GM19025 (cell line): ENCODE results near the gene PSAPL1.

Experiments used
- ATAC-seq: cut with Tn5 transposase; IDR thresholded peaks from one replicate; pipeline ENCODE4 v1.9.1; 2021; ENCODE audit warnings: mild to moderate bottlenecking, low read depth, moderate library complexity; ENCODE audit not compliant: unreplicated experiment

PSAPL1 gene

DNA sequence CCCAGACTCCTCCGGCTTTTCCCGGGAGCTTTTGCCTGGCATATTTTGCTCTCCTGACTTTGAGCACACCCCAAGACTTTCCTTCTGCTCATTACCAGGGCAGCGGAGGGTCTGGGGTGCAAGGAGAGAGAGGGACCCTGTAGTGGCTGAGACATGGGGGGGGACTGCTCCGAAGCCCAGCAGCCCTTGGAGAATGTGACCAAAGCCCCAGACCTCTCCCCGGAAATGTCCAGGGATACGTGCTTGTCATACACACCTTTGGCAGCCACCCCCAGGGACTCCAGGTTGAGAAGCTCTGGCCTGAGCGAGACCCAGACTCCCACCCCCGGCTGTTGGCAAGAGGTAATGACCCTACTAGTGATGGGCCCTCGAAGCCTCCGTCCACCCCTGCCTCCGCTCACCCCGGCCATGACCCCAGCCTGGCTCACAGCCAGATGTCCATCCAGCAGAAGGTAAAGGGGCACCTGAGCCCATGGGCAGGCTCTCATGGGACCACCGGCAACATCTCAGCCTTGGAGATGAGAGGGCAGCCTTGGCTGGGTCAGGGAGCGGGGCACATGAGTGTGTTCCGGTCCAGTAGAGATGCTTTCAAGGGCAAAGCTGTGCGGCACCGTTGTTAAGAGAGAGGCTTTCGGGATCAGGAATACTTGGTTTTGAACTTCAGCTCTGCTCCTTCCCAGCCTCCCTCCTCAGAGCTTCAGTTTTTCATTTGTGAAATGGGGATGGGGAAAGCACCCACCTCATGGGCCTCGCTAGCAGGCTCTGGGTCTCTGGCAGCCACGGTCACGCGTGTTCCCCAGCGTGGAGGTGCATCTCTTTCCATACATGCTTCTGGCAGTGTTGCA is 2.0 kb downstream of the PSAPL1 start:
- ATAC-seq: no peak

DNA sequence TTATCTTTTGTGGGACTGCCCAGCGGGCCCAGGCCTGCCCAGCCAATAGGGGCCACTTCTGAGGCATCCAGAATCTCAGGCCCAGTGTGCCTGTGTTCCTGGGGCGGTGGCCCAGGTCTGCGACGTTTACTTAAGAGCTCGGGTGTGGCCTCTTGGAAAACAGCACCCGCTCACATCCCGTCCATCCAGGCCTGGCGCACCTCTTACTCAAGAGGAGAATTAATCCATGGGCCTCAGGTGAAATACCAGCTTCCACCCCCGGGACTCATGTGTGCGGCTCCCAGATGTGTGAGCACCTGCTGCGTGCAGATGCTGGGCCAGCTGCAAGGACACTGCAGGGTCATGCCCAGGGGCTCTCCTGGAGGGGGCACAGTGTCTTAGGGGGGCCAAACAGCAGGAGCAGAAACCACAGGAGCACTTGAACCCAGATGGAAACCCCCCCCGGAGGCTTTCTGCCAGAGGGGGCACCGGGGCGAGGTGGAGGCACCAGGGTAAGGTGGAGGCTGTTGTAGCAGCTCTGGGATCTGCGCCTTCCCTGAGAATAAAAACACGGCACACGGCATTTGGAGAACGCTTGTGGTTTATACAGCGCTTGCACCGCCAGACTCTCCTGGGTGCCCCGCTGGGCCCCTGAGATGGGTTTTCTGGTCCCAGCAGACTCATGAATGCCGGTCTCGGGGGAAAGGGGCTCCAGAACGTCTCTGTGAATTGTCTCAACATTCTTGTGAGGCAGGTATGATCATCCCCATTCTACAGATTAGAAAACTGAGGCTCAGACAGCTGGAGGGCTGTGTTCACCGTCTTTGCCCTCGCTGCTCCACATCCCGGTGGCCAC is 2.8 kb downstream of the PSAPL1 start:
- no peak for ATAC-seq

DNA sequence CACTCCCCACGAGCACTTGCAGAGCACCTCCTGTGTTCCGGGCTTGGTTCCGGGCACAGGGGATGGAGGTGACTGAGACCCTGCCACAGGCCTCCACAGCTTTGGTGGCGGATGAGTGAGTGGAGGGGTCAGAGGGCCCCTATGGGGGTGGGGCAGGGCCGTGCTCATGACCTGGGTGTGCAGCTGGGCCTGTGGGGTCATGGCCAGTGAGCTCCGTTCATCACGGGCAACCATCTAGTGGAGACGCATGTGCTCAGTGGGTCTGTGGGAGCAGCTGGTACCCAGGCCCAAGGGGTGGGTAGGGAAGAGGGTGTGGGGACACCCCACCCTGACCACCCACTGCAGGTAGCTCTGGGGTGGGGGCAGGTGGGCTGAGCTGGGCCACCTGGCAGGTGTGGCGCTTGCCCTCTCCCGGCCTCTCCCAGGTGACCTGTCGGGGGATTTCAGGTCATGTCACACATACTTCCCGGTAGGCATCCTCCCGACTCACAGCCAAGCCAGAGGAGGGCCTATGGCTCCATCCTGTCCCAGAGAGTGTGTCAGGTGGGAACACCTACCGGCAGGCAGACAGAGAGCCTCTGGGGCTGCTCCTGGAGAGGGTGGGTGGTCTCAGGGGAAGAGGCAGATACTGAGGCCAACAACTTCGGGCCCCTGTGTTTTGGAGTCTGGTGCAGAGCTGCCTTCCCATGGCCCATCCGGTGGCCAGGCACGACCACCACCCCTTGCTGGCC is 3.6 kb downstream of the PSAPL1 start:
- ATAC-seq: no peak

DNA sequence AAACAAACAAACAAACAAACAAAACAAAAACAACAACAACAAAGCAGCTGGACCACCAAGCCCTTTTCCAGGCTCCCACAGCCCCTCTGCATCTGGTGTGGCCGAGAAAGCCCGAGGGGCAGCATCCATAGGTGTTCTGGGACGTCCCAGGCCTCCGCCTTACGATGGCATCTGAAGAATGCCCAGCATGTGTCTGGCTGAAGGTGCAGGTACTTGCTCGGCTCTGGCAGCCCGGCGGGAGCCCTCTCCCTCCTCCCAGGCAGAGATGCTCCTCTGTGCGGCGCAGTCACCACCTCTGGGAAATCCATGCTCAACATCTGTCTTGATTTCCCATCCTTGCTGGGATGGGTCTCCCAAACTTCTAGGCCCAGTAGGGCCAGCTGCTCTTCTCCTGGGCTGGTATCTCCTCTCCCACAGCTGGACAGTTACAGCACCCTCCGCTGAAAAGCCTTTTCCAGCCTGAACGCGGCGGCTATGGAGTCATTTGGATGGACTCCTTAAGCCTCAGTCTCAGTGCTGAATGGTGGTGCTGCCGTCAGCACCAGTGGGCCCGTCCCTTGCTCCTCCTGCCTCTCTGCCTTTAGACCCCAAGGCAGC is 4.3 kb downstream of the PSAPL1 start:
- ATAC-seq: no peak

DNA sequence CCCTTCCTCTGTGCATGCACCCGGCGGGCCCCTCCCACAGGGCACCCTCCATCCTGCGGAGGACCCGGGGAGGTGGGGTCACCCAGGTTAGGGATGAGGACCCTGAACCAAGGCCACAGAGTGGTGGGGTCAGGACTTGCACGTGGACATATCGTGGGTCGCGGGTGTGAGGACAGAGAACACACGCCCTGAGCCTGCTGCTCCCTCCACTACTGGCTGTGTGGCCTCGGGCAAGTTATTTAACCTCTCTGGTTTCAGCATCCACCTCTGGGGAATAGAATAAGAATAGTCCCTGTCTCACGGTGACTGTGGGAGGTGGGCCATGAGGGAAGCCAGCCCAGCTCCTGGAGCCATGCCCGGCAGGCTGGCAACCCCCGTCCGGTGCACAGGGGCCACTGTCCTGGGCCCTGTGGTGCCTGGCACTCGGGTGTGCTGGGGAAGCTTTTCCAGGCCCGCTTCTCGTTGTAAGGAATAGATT is 5.1 kb downstream of the PSAPL1 start:
- no peak for ATAC-seq

DNA sequence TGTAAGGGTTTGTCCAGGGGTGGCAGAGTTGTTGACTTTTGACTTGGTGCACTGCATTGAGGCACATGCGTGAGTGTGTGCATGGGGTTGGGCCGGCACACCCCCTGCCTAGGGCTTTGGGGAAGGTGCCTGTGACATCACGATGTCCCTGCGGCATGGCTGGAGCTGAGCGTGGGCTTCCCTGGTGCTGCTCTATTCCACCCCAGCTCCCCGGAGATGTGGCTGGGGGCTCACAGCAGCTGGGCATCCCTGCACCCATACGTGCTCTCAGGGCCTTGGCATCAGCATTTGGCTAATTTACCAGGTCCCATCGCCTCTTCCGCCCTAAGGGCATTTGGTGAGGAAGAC is 5.7 kb downstream of the PSAPL1 start:
- no peak for ATAC-seq

DNA sequence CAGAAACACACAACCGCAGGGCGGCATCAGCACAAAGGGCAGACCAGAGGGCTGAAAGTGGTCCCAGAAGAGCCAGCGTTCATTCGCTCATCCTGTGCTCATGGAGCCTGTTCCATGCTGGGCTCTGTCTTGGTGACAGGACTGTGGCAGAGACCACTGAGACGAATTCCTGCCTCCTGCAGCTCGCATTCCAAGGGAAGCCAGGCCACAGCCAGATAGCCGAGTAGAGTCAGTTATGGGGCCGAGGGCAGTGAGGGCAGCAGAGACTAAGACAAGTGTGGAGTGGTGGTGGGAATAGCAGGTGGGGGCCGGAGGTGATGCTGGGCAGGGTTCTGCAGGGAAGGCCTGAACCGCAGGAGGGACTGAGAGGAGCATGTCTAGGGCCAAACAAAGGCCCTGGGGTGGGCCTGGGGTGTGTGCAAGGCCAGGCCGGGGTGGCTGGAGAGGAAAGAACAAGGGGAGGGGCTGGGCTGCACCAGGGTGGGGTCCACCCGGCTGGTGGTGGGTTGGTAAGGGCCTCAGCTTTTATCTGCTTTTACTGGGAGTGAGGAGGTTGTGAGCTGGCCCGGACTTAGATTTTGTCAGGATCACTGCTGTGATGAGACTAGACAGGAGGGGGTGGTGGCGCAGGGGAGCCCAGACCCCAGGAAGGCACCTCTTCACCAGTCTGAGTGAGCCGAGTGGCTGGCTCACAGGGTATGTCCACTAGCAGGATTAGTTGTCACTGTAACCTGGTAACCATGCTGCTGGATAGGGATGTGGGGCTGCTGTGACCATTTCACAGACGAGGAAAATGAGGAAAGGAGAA is 6.3 kb downstream of the PSAPL1 start:
- ATAC-seq: no peak

DNA sequence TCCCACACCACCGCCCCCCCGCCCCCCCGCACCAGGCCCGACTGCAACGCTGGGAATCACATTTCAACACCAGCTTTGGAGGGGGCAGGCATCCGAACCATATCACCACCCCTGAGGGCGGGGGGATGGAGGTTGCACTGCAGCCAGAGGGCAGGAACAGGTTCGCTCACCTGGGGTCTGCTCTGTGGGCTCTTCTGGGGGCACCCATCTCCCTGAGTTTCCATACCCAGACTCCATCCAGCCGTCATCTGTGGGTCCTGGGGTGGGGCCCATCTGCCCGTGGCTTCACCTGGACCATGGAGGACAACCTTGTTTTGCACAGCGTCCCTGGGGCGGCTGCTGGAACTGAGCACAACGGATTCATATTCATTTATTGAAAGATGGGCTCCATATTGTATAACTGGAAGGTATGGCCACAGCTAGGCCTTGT is 6.9 kb downstream of the PSAPL1 start:
- ATAC-seq: no peak

DNA sequence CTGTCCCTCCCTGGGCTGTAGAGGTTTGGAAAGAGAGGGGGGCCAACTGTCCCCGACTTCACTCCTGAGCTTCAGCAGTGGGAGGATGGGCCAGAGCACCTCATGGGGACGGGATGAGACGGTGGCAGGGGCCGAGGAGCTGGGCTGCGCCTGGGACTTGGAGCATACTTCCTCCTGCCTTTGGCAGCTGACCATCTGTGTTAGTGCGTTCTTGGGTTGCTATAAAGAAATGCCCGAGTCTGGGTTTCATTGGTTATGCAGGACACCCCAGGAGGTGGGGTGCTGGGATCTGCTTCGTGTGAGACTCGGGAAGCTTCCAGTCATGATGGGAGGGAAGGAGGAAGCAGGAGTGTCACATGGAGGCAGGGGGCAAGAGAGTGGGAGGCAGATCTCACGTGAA is 7.4 kb downstream of the PSAPL1 start:
- ATAC-seq: no peak

DNA sequence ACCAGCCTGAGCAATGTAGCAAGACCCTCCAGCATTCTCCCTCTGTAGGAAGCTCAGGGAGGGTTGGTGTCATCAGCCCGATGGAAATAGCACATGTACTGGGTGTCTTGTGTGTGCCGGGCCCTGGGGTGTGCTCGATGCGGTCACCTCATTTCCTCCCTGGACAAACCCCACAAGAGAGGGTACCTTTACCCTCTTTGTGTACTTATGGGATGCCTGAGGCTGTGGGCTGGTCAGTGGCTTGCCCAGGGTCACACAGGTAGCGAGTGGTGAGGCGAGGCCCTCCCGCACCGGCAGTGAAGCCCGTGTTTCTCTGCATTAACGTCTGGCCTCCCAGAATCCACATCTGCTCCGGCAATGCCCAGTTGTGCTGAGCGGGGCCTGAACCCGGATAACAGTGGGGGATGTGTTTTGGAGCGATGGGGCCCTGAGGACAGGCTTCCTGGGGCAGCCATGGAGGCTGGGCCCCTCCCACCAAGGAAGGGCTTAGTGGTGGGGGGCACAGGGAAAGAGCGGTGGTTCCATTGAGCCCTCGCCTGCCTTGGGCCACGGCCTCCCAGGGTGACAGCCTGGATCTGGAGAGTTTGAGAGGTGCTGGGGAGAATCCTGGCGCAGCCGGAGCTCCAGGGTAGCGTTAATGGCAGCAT is 8.1 kb downstream of the PSAPL1 start:
- no peak for ATAC-seq

DNA sequence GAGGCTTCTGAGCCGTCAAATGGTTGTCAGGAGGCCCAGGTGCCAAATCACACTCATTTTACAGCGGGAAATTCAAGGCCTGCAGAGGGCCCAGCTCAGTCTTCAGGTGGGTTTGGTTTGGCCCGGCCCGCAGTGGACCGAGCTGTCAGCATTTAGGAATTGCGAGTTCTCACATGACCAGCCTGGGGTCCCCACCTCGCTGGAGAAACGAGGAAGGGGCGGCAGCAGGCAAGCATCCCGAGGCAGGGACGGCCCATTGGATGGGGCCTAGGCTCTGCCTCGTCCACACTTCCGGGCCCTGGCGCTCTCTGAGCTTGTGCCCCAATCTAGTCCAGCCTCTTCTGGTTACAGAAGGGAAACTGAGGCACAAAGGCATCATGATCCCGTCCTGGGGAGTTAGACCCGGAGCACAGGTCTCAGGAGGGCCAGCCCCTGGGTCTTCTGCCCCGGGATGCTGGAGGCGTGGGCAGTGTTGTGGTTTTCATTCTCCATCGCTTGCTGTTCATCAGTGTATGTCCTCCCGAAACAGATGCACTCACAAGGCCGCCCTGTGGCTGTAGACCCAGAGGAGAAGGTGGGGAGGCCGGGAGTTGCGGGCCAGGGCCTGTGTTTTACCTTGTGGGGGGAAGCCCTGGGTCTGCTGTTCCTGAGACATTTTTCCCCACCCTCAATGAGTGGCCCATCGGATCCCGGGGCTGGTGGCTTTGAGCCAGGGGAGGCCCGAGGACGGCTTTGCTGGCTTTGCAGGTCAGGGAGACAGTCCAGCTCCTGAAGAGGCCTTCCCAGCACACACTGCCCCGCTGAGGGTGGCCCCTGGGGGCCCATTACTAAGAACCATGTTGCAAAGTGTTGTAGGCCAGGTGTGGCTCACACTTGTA is 8.9 kb downstream of the PSAPL1 start:
- ATAC-seq: no peak

DNA sequence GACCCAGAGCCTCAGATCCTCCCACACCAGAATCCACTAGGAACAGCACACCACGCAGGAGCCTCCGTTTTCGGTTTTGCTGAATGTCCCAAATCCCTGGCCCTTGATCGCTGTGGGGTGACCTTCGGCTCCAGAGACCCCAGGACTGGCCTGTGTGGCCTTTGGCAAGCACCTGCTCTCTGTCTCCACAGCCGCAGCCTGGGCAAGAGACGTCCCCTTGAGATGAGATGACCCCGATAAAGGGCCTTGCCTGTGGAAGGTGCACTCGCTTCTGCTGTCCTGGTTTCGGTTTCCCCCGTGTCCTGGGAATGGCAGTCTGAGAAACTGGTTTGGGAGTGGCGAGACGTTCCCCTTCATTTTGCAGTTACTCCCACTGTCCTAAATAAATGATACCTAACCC is 9.6 kb downstream of the PSAPL1 start:
- no peak for ATAC-seq

DNA sequence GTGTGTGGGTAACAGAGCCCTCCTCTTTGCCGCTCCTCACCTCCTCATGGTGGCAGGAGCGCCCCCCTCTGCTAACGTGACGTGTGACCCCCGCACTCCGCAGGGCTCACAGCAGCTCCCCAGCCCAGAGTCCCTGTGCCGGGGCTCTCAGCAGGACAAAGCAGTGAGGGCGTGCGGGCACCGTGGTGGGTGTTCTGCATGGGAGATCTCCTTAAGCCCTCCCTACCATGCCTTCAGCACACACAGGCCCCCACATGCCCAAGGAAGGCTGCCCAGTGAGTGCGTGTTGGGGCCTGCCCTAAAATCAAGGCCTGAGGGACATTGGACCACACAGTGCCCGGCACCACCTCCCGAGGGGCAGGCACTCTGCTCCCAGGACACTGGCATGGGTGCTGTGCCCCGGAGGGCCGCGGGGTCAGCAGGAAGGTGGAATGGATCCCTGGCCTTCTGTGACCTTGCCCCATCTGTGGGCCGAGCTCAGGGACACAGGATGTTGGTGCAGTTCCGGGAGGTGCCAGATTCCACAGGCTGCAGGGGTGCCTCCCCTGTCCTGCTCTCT is 10.1 kb downstream of the PSAPL1 start:
- ATAC-seq: no peak

DNA sequence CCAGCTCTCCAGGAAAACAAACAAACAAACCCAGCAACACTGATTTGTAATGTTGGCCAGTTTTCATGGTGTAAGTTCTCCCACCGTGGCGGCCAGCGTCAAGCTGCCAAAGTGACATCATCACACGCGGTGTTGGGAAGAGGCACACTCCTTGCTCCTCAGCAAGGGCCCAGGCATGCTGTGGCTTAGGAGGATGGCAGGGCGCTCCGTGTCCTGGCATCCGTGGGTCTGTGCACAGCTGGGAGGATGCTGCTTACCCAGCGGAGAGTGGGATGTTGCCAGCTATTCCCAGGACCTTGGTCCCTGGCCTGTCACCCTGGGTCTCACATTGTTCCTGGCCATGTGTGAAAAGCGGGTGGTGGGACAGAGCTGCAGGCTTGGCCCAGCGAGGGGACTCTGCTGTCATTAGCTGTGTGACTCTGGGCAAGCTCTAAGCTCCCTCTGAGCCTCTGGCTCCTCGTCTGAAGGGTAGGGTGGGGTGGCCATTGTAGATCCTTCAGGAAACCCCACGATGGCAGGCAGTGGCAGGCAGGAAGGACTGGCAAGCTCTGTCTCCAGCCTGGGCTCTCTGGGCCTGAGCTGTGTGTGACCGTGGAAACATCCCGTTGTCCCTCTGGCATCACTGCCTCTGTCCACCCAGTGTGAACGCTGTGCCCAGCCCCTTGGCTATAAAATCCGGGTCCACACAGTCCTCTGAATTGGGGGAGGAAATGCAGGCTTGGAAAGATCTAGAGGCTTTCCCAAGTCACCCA is 10.8 kb downstream of the PSAPL1 start:
- ATAC-seq: no peak

DNA sequence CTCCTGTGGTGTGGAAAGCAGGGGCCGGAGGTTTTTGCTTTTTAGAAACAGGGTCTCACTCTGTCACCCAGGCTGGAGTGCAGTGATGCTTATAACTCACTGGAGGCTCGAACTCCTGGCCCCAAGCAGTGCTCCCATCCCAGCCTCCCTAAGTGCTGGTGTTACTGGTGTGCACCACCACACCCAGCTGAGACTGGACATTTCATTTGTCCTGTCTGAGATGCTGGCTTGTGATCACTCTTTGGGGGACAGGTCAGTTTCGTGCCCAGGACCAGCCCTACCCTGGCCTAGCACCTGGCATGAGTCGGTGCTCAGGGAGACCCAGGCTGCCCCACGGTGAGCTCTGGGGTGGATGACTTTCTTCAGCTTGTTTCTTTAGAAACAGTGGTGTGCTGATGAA is 11.3 kb downstream of the PSAPL1 start:
- no peak for ATAC-seq

DNA sequence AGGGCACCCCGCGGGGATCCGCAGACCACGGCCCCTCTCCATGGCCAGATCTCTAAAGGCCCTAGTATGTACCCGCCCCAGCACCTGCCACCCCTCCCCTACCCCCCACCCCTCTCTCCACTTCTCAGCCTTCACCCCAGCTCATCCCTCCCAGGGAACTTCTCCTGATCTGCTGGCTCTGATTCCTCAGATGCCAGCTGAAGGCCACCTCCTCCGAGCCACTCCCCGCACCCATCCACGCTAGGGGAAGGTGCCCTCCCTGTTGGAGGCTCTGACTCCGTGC is 11.9 kb downstream of the PSAPL1 start:
- no peak for ATAC-seq

DNA sequence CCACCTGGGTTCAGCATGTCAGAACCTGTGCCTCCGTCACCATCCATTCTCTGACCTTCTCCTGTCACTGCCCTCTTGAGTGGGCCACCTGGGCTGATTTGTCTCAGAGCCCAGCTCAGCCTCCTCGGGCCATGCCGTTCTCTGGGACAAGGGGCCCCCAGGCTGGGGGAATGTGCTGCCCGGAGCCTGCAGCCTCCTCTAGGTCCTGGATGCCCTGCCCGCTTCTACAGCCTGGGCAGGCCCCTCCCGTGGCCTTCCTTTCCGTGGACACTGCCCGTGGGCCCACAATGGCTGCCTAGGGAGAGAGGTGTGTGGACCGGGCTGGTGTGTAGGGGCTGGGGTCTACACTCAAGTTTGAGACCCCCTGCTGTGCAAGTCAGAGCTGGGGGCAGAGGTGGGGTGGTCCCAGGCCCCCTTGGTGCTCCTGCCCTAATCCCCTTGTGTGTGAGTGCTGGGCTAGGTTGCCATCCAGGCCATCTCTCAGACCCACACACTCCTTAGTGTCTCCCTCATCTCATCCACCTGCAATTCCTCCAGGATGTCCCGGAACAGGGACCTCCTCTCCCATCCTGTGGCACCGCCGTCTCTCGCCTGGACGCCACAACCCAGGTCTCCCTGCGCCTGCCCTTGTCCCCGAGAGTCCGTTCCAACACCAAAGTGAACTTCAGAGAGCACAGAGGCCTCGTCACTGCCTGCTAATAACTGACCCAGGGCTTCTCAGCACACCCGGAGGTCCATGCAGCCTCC is 12.4 kb downstream of the PSAPL1 start:
- ATAC-seq: no peak
